ENCODE results near the gene CACNB2. TPM values are rescaled to one million over a fixed set of nuclear protein-coding genes. Genes with fewer than 3 reads are reported as not detected.

The CACNB2 gene
- total RNA-seq, 1 donor from 2014 or later, result not detected

DNA sequence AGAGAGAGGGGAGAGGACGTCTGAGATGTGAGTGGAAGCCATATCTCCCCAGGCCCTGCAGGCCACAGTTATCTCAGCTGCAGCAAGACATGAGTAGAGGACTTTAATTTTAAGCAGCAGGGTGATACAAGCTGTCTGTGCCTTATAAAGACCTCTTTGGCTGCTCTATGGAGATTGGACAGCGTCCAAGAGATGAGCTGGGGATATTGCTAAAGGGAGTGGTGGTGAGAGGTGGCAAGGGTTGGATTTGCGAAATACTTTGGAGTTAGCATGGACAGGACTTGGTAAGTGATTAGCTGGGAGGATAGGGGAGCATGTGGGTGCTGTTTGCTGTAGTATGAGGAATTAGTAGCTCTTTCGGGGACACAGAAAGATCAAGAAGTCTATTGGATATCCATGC, 191.8 kb downstream of the CACNB2 start:
- Mint-ChIP-seq H3K27ac (no peak overlapping the region), H3K4me3 (no peak overlapping the region), H3K36me3 (ENCODE audit: low read depth) (no peaks in the 10 kb centered on the region), H3K4me1 (no peaks in the 10 kb centered on the region), H3K27me3 (no peaks in the 10 kb centered on the region), H3K9me3 (no peaks in the 10 kb centered on the region)
- no peak for TF ChIP-seq CTCF (IDR thresholded peaks at IDR 0.05)
- ATAC-seq (ENCODE audit: low read depth) (no peak), DNase-seq (no peak)
- CTCF ChIA-PET, result no interaction called here
- intact Hi-C loops (cut with micrococcal nuclease), result no loop called here
- POLR2A ChIA-PET, result no interaction called here

DNA sequence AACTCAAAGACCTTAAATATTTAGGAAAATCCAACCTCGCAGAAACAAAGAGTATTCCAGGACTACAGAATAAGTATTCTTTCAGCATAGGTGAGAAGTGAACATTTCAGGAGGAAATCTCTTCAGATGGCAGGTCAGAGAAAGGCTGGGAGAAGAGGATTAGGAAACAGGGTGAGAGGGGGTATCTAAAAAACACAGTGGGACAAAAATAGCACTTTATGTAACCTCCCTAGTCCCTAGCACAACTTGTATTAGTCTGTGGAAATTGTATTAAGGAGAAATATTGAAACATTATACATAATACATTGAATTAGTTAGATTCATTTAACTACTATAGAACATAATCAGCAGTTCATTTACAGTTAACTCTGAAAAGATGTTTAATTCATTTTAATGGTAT, 192.3 kb downstream of the CACNB2 start:
- no peak overlapping the region for H3K4me3 Mint-ChIP-seq
- no peaks in the 10 kb centered on the region for H3K9me3 Mint-ChIP-seq
- H3K27ac Mint-ChIP-seq, result no peak overlapping the region
- no peaks in the 10 kb centered on the region for H3K36me3 Mint-ChIP-seq (ENCODE audit: low read depth)
- H3K4me1 Mint-ChIP-seq, result no peaks in the 10 kb centered on the region
- DNase-seq (no peak), ATAC-seq (ENCODE audit: low read depth) (no peak)
- intact Hi-C loops (cut with micrococcal nuclease), result no loop called here
- TF ChIP-seq CTCF (IDR thresholded peaks at IDR 0.05), result no peak
- ChIA-PET POLR2A (no interaction called here), CTCF (no interaction called here)
- H3K27me3 Mint-ChIP-seq, result no peaks in the 10 kb centered on the region

- H3K4me1 Mint-ChIP-seq, result no peaks in the 10 kb centered on the region
- POLR2A ChIA-PET, result no interaction called here
- DNase-seq, result no peak
- no peak for TF ChIP-seq CTCF (IDR thresholded peaks at IDR 0.05)
- CTCF ChIA-PET, result no interaction called here
- ATAC-seq (ENCODE audit: low read depth), result no peak
- no peaks in the 10 kb centered on the region for H3K27me3 Mint-ChIP-seq
- intact Hi-C loops (cut with micrococcal nuclease), result no loop called here
- H3K9me3 Mint-ChIP-seq, result no peaks in the 10 kb centered on the region
- no peaks in the 10 kb centered on the region for H3K36me3 Mint-ChIP-seq (ENCODE audit: low read depth)
- no peak overlapping the region for H3K4me3 Mint-ChIP-seq
- H3K27ac Mint-ChIP-seq, result no peak overlapping the region
These were observed 193.4 kb downstream of the CACNB2 start for GRCh38 chr10:18333621-18334020.

DNA sequence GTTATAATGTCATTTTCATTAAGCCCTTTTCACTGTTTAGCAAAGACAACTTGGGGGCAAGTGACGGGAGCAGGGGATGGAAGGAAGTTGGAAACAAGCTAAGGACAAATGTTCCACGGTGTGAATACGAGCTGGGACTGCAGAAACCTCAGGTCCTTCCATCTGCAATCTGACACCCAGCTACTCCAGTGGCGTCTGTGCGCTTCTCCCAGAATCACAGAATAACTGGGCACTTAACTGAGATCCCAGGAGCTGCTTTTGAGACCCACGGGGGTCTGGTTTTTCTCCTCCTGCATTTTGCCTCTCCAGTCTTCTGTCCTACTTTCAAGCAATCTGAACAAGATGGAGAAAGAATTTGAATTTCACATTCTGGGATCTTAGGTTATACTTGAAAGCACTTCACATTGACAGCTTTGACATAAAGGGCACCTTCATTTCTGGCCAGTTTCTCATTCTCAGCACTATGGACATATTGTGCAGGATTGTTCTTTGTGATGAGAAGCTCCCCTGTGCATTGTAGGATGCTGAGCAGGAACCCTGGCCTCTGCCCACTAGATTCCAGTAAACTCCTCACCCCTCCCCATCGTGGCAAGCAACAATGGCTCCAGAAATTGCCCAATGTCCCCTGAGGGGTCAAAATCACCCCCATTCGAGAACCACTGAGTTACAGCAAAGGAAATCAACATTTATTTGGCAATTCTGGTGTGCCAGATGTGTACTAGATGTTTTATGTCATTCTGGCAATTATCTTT, 194.1 kb downstream of the CACNB2 start:
- H3K27me3 Mint-ChIP-seq, result no peaks in the 10 kb centered on the region
- H3K4me3 Mint-ChIP-seq, result no peak overlapping the region
- H3K36me3 Mint-ChIP-seq (ENCODE audit: low read depth), result no peaks in the 10 kb centered on the region
- ChIA-PET POLR2A (no interaction called here), CTCF (no interaction called here)
- H3K27ac Mint-ChIP-seq, result no peak overlapping the region
- no peak for DNase-seq
- no peak for TF ChIP-seq CTCF (IDR thresholded peaks at IDR 0.05)
- H3K4me1 Mint-ChIP-seq, result no peaks in the 10 kb centered on the region
- intact Hi-C loops (cut with micrococcal nuclease), result no loop called here
- no peaks in the 10 kb centered on the region for H3K9me3 Mint-ChIP-seq
- ATAC-seq (ENCODE audit: low read depth), result no peak

GRCh38 chr10:18340496-18341051, 200.3 kb downstream of the CACNB2 start:
- H3K36me3 Mint-ChIP-seq (ENCODE audit: low read depth), result no peaks in the 10 kb centered on the region
- ChIA-PET CTCF (no interaction called here), POLR2A (no interaction called here)
- no peaks in the 10 kb centered on the region for H3K9me3 Mint-ChIP-seq
- TF ChIP-seq CTCF (IDR thresholded peaks at IDR 0.05), result no peak
- no peak for DNase-seq
- ATAC-seq (ENCODE audit: low read depth), result no peak
- no peaks in the 10 kb centered on the region for H3K4me1 Mint-ChIP-seq
- H3K27ac Mint-ChIP-seq, result no peak overlapping the region
- intact Hi-C loops (cut with micrococcal nuclease), result no loop called here
- H3K4me3 Mint-ChIP-seq, result no peak overlapping the region
- H3K27me3 Mint-ChIP-seq, result no peaks in the 10 kb centered on the region
